Limb (tissue), 2 donors: ENCODE measurements around the gene SLC45A3.

Experiments used
- DNase-seq, 2 donors: peaks; one replicate each; pipeline ENCODE4 v3.0.0-alpha.2; 2016; ENCODE audit errors: extremely low spot score in 2 of 2

The SLC45A3 gene

GRCh38 chr1:205610901-205611466, 69.3 kb downstream of the SLC45A3 start:
- DNase-seq: no peak

DNA sequence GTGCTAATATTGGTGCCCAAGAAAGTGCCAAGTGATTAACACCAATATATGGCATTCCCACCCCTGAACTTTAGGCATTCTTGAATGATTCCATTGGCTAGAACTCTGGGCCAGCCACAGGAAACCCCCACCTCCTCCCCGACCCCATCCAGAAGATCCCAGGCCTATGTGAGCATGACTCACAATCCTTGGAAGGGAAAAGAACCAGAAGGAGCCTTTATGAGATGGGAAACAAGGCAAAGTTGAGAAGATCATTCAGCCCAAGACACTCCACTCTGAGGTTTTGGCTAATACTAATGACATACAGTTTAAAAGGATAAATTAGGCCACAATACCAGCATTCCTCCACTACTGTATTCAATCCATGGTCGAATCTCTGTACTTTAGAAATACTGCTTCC, 70.3 kb downstream of the SLC45A3 start:
- DNase-seq: no peak
